Measurements from ENCODE around the gene TMX2.

Gene TMX2

GRCh38 chr11:57775491-57775890 lies 63.1 kb downstream of the TMX2 start:
- DNase-seq (ENCODE audit: low spot score) = no peak

GRCh38 chr11:57776031-57776521 lies 63.7 kb downstream of the TMX2 start:
- TF ChIP-seq CTCF (IDR thresholded peaks at IDR 0.05; ENCODE audit: extremely low read depth, insufficient read depth, missing control alignments) = no peak
- in situ Hi-C loops (cut with MboI; ENCODE audit: low pct_unique_long_range_greater_than_20kb, low sequenced_read_pairs, unreplicated experiment) = no loop called here
- no peak for DNase-seq (ENCODE audit: low spot score)

More at GRCh38 chr11:57775491-57775890, 63.1 kb downstream of the TMX2 start:
- no peak for TF ChIP-seq CTCF (IDR thresholded peaks at IDR 0.05; ENCODE audit: extremely low read depth, insufficient read depth, missing control alignments)
- in situ Hi-C loops (cut with MboI; ENCODE audit: low pct_unique_long_range_greater_than_20kb, low sequenced_read_pairs, unreplicated experiment) = no loop called here

GRCh38 chr11:57776577-57777210 lies 64.3 kb downstream of the TMX2 start:
- no peak for DNase-seq (ENCODE audit: low spot score)
- in situ Hi-C loops (cut with MboI; ENCODE audit: low pct_unique_long_range_greater_than_20kb, low sequenced_read_pairs, unreplicated experiment) = no loop called here
- no peak for TF ChIP-seq CTCF (IDR thresholded peaks at IDR 0.05; ENCODE audit: extremely low read depth, insufficient read depth, missing control alignments)

GRCh38 chr11:57777969-57778317 lies 65.5 kb downstream of the TMX2 start:
- DNase-seq (ENCODE audit: low spot score) = no peak
- in situ Hi-C loops (cut with MboI; ENCODE audit: low pct_unique_long_range_greater_than_20kb, low sequenced_read_pairs, unreplicated experiment) = no loop called here
- no peak for TF ChIP-seq CTCF (IDR thresholded peaks at IDR 0.05; ENCODE audit: extremely low read depth, insufficient read depth, missing control alignments)

GRCh38 chr11:57778318-57779037 lies 66.1 kb downstream of the TMX2 start:
- in situ Hi-C loops (cut with MboI; ENCODE audit: low pct_unique_long_range_greater_than_20kb, low sequenced_read_pairs, unreplicated experiment) = no loop called here
- no peak for DNase-seq (ENCODE audit: low spot score)
- no peak for TF ChIP-seq CTCF (IDR thresholded peaks at IDR 0.05; ENCODE audit: extremely low read depth, insufficient read depth, missing control alignments)

- DNase-seq (ENCODE audit: low spot score) = no peak
- TF ChIP-seq CTCF (IDR thresholded peaks at IDR 0.05; ENCODE audit: extremely low read depth, insufficient read depth, missing control alignments) = no peak
- in situ Hi-C loops (cut with MboI; ENCODE audit: low pct_unique_long_range_greater_than_20kb, low sequenced_read_pairs, unreplicated experiment) = no loop called here
Observed at GRCh38 chr11:57779276-57779675, 66.9 kb downstream of the TMX2 start.
